Keratinocyte (primary cell): Measurements from ENCODE around the gene ABHD17B. TPM values are rescaled to one million over a fixed set of nuclear protein-coding genes. Genes with fewer than 3 reads are reported as not detected.
A peak's percentile ranks its signal among the peaks of the same experiment; 100 is the strongest.

Experiments used
- DNase-seq: peaks from one replicate; pipeline ENCODE4 v3.0.0-alpha.2; 2011; ENCODE audit warnings: low read depth, missing footprints, low spot score
- FAIRE-seq: peaks from 2 replicates; lab custom pipeline; 2011; peaks lifted over from hg19 to GRCh38; lab: Jason Lieb, UNC
- H2AFZ ChIP-seq: 2 replicates; pipeline ENCODE4 v1.6.0; 2012; ENCODE audit warnings: low read length, control low read depth, inconsistent platforms; ENCODE audit not compliant: control insufficient read depth
- H3K27ac ChIP-seq: 2 replicates; pipeline ENCODE4 v1.5.1; 2011; ENCODE audit warnings: low read length; ENCODE audit not compliant: control insufficient read depth, insufficient read depth
- H3K27me3 ChIP-seq: 3 replicates; pipeline ENCODE4 v1.6.0; 2011; ENCODE audit warnings: low read length; ENCODE audit not compliant: control insufficient read depth, insufficient read depth; ENCODE audit errors: extremely low read depth
- H3K36me3 ChIP-seq, 2 experiments: 2 replicates in 1 of 2; 3 replicates in 1 of 2; pipeline ENCODE4 v1.5.1; 2011; ENCODE audit warnings: low read length in 2 of 2, mild to moderate bottlenecking in 1 of 2; ENCODE audit not compliant: control insufficient read depth in 2 of 2, insufficient read depth in 2 of 2; ENCODE audit errors: extremely low read depth in 1 of 2
- H3K4me1 ChIP-seq: 3 replicates; pipeline ENCODE4 v1.5.1; 2011; ENCODE audit warnings: low read length; ENCODE audit not compliant: control insufficient read depth, insufficient read depth; ENCODE audit errors: extremely low read depth
- H3K4me2 ChIP-seq: 3 replicates; pipeline ENCODE4 v1.6.0; 2011; ENCODE audit warnings: low read depth, low read length; ENCODE audit not compliant: control insufficient read depth, insufficient read depth; ENCODE audit errors: extremely low read depth
- H3K4me3 ChIP-seq, 3 experiments: fragments of 200-600 bp in 1 of 3; sonication (generic) in 1 of 3; 2 replicates in 2 of 3; 3 replicates in 1 of 3; pipeline ENCODE4 v1.5.1; 2011 to 2016; ENCODE audit warnings: low read length in 3 of 3, mild to moderate bottlenecking in 3 of 3, control low read depth in 2 of 3, inconsistent platforms in 1 of 3, low read depth in 1 of 3, mixed read lengths in 1 of 3, mixed run types in 1 of 3, moderate library complexity in 1 of 3; ENCODE audit not compliant: control insufficient read depth in 2 of 3, insufficient read depth in 2 of 3; ENCODE audit errors: extremely low read depth in 1 of 3
- H3K79me2 ChIP-seq: 2 replicates; pipeline ENCODE4 v1.6.0; 2012; ENCODE audit warnings: low read length; ENCODE audit not compliant: control insufficient read depth, insufficient read depth
- H3K9ac ChIP-seq: 3 replicates; pipeline ENCODE4 v1.6.0; 2011; ENCODE audit warnings: low read length; ENCODE audit not compliant: control insufficient read depth, insufficient read depth; ENCODE audit errors: extremely low read depth
- H3K9me1 ChIP-seq: 3 replicates; pipeline ENCODE4 v1.6.0; 2011; ENCODE audit warnings: low read length; ENCODE audit not compliant: control insufficient read depth, insufficient read depth; ENCODE audit errors: extremely low read depth
- H3K9me3 ChIP-seq: 2 replicates; pipeline ENCODE4 v1.5.1; 2012; ENCODE audit warnings: low read depth, low read length; ENCODE audit not compliant: control insufficient read depth
- H4K20me1 ChIP-seq: 3 replicates; pipeline ENCODE4 v1.6.0; 2011; ENCODE audit warnings: low read length; ENCODE audit not compliant: control insufficient read depth, insufficient read depth; ENCODE audit errors: extremely low read depth
- EZH2 ChIP-seq: IDR thresholded peaks from one replicate; pipeline ENCODE4 v1.6.1; 2012; ENCODE audit warnings: inconsistent platforms, mild to moderate bottlenecking, low read length, moderate library complexity
- dilution Hi-C: fragments of 300-500 bp; cut with MboI; formaldehyde crosslinking; loops from one replicate; pipeline ENCODE4 v1.7.0; 2020; ENCODE audit warnings: low sequenced_read_pairs; ENCODE audit not compliant: extremely low pct_ligation_motif_present
- polyA plus RNA-seq, 5 experiments: library from polyadenylated mRNA; depleted of rRNA in 3 of 5; stranded (reverse) in 3 of 5; stranded (forward) in 1 of 5; unstranded in 1 of 5; fragments of >200 nt; gene quantifications; 1 replicate in 1 of 5; 2 replicates in 3 of 5; 3 replicates in 1 of 5; pipeline versions ENCODE4 v1.2.1 to v1.2.3, GENCODE V29; 2011 to 2012; ENCODE audit warnings: missing spikeins in 2 of 5, low read depth in 1 of 5, low replicate concordance in 1 of 5
- TF ChIP-seq, protein P1 (sequence below), 3 experiments: IDR thresholded peaks in 1 of 3; conservative IDR thresholded peaks in 1 of 3; optimal IDR thresholded peaks in 1 of 3; 2 replicates in 2 of 3; 3 replicates in 1 of 3; pipeline versions ENCODE3 to v1.5.1; 2011; ENCODE audit warnings: low read length in 3 of 3, mild to moderate bottlenecking in 3 of 3, moderate library complexity in 2 of 3, control low read depth in 1 of 3, inconsistent platforms in 1 of 3; ENCODE audit not compliant: insufficient read depth in 2 of 3; ENCODE audit errors: extremely low read depth in 1 of 3

The ABHD17B gene
- polyA plus RNA-seq, 1 donor (not counting 4 experiments of a cell fraction or from before 2014, with no cell fraction given): 16.3 TPM

DNA sequence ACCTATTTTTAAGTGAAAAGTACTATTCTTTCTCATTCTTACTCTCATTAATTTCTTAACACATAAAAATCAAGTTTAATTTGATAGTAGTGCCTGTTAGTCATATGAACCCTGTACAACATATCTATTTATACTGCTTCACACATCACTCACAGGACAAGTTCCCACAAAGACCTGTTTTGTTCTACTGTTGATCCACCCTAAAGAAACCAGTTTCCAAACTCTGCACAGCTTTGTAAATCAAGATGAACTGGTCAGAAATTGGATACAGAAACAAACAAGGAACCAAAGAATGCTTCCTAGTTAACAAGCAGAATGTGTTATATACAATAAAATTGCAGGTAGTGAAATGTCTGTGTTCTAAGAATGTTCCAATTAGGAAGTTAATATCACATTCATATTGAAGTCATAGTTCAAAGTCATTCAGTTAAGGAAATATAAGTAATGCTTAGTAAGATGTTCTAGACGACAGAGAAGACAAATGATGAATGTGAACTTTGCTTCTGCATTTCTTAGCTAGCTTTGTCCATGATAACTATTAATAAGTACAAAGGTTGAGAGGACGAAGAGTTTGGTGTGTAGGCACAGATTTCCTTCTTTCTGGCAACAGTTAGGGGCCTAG, 33.9 kb upstream of the ABHD17B start:
- no peaks in the 10 kb centered on the region for H3K9me1 ChIP-seq
- FAIRE-seq: peak; percentile 67
- TF ChIP-seq, protein P1, sequence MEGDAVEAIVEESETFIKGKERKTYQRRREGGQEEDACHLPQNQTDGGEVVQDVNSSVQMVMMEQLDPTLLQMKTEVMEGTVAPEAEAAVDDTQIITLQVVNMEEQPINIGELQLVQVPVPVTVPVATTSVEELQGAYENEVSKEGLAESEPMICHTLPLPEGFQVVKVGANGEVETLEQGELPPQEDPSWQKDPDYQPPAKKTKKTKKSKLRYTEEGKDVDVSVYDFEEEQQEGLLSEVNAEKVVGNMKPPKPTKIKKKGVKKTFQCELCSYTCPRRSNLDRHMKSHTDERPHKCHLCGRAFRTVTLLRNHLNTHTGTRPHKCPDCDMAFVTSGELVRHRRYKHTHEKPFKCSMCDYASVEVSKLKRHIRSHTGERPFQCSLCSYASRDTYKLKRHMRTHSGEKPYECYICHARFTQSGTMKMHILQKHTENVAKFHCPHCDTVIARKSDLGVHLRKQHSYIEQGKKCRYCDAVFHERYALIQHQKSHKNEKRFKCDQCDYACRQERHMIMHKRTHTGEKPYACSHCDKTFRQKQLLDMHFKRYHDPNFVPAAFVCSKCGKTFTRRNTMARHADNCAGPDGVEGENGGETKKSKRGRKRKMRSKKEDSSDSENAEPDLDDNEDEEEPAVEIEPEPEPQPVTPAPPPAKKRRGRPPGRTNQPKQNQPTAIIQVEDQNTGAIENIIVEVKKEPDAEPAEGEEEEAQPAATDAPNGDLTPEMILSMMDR (optimal IDR thresholded peaks at IDR 0.05 in 1 of 3, IDR thresholded peaks at IDR 0.05 in 1 of 3, conservative IDR thresholded peaks at IDR 0.05 in 1 of 3; ENCODE audit: extremely low read depth in 1 of 3, insufficient read depth in 2 of 3, low read length in 3 of 3): no peak
- no peak for TF ChIP-seq EZH2
- dilution Hi-C loops: no loop called here
- no peaks in the 10 kb centered on the region for H3K9me3 ChIP-seq
- H3K27ac ChIP-seq: peak overlapping the region; percentile 81
- H2AFZ ChIP-seq: no peak overlapping the region
- no peaks in the 10 kb centered on the region for H4K20me1 ChIP-seq
- peaks cover 26% of the 10 kb centered on the region for H3K4me1 ChIP-seq
- H3K4me3 ChIP-seq: peak overlapping the region in 2 of 3 experiments; percentile 6 to 26
- peak overlapping the region; percentile 34 for H3K9ac ChIP-seq
- DNase-seq: no peak
- H3K27me3 ChIP-seq: no peaks in the 10 kb centered on the region
- H3K79me2 ChIP-seq: peaks cover 27% of the 10 kb centered on the region
- peaks cover 1 to 3% of the 10 kb centered on the region in 2 experiments for H3K36me3 ChIP-seq
- H3K4me2 ChIP-seq: peak overlapping the region; percentile 79

DNA sequence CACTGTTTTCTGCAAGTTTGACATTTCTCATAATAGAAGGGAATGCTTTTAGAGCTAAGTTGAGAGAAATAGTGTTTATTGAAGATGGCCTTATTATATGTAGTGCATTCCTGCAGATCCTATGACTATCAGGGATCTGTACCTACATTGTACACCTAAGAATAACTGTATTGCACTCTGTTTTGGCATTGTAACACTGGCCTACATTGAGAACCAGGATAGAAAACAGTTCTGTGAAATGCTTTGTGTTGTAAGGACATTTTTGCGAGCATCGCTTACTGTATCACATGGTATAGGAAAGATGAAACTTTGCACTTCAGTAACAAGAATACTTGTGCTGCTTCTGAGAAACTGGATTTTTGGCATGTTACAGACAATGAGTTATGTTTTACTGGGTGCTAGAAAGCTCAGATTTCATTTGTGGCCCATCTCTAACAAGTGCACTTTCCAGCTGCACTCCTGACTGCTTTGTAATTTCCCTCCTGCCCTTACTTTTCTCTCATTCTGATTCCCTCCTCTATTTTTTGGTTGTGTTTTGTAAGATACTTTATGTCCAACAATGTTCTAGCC, 31.1 kb upstream of the ABHD17B start:
- dilution Hi-C loops: no loop called here
- Histone ChIP-seq H3K36me3 (no peaks in the 10 kb centered on the region), H3K9me3 (no peaks in the 10 kb centered on the region), H3K4me2 (peak overlapping the region; percentile 11), H3K9me1 (no peaks in the 10 kb centered on the region), H3K79me2 (peaks cover 34% of the 10 kb centered on the region), H4K20me1 (no peaks in the 10 kb centered on the region), H2AFZ (no peak overlapping the region), H3K4me3 (no peak overlapping the region), H3K4me1 (peaks cover 35% of the 10 kb centered on the region), H3K27me3 (no peaks in the 10 kb centered on the region), H3K9ac (no peak overlapping the region), H3K27ac (no peak overlapping the region)
- FAIRE-seq (peak; percentile 75), DNase-seq (no peak)
- no peak for TF ChIP-seq EZH2
- TF ChIP-seq, protein P1 (optimal IDR thresholded peaks at IDR 0.05 in 1 of 3, IDR thresholded peaks at IDR 0.05 in 1 of 3, conservative IDR thresholded peaks at IDR 0.05 in 1 of 3; ENCODE audit: extremely low read depth in 1 of 3, insufficient read depth in 2 of 3, low read length in 3 of 3): no peak
